Transverse colon (tissue), 4 donors: ENCODE results near the gene PCARE. TPM values are rescaled to one million over a fixed set of nuclear protein-coding genes. Genes with fewer than 3 reads are reported as not detected.

Source experiments
- DNase-seq: peaks from one replicate; pipeline ENCODE4 v3.0.0-alpha.2; 2019
- H3K27ac ChIP-seq, 4 donors: fragments of 200-600 bp; sonication (generic); 2 replicates each; pipeline ENCODE4 v1.5.1; 2016 to 2018; ENCODE audit warnings: inconsistent platforms in 4 of 4
- H3K27me3 ChIP-seq: fragments of 200-600 bp; sonication (generic); 2 replicates; pipeline ENCODE4 v1.5.1; 2017; ENCODE audit warnings: inconsistent platforms
- H3K36me3 ChIP-seq, 4 donors: fragments of 200-600 bp; sonication (generic); 2 replicates each; pipeline ENCODE4 v1.5.1; 2017 to 2019; ENCODE audit warnings: inconsistent platforms in 4 of 4
- H3K4me1 ChIP-seq, 4 donors: fragments of 200-600 bp; sonication (generic); 2 replicates each; pipeline ENCODE4 v1.5.1; 2017 to 2020; ENCODE audit warnings: inconsistent platforms in 4 of 4
- H3K4me3 ChIP-seq, 4 donors: fragments of 200-600 bp; sonication (generic); 1 replicate in 1 of 4; 2 replicates in 3 of 4; pipeline versions ENCODE4 v1.5.1 to v1.6.1; 2017 to 2019; ENCODE audit warnings: inconsistent platforms in 4 of 4
- H3K9me3 ChIP-seq, 2 donors: fragments of 200-600 bp; sonication (generic); 2 replicates each; pipeline ENCODE4 v1.5.1; 2017 to 2019; ENCODE audit warnings: inconsistent platforms in 2 of 2
- EP300 ChIP-seq: sonication (generic); formaldehyde crosslinking; IDR thresholded peaks from one replicate; pipeline ENCODE4 v1.6.1; 2017; ENCODE audit warnings: antibody characterized with exemption, low read depth
- POLR2A ChIP-seq: fragments of 450-650 bp; IDR thresholded peaks from one replicate; pipeline ENCODE4 v1.6.1; 2016; ENCODE audit warnings: antibody characterized with exemption, mild to moderate bottlenecking, moderate library complexity
- POLR2AphosphoS5 ChIP-seq, 3 donors: sonication (generic); formaldehyde crosslinking; IDR thresholded peaks; one replicate each; pipeline ENCODE4 v1.6.1; 2016; ENCODE audit warnings: antibody characterized with exemption in 3 of 3
- WGBS, 2 donors: methylation state at CpG; one replicate each; pipeline ENCODE4 v1.1.5; 2018; ENCODE audit warnings: low coverage in 1 of 2; 5-methylcytosine and 5-hydroxymethylcytosine counted together
- in situ Hi-C, 4 donors: fragments of 200-750 bp; cut with MboI; loops; one replicate each; pipeline versions ENCODE4 v1.15.0 to v1.15.1; 2017; ENCODE audit warnings: low sequenced_read_pairs in 3 of 4, low pct_ligation_motif_present in 1 of 4, low pct_unique_long_range_greater_than_20kb in 1 of 4
- intact Hi-C: fragments of 100-400 bp; cut with DNase I; formaldehyde crosslinking; loops from one replicate; pipeline ENCODE4 v1.15.1; 2023; ENCODE audit warnings: low total_unique reads
- total RNA-seq, 4 donors: library from RNA; depleted of rRNA; stranded (reverse); fragments of >200 nt; gene quantifications; one replicate each; pipeline ENCODE4 v1.1.0, GENCODE V29; 2016
- TF ChIP-seq, protein P1 (sequence below), 5 experiments: fragments of 200-600 bp in 3 of 5; fragments of 450-650 bp in 2 of 5; sonication (generic) in 3 of 5; IDR thresholded peaks; 1 replicate in 2 of 5; 2 replicates in 3 of 5; pipeline ENCODE4 v1.5.1; 2016 to 2017; ENCODE audit warnings: antibody characterized with exemption in 5 of 5, inconsistent platforms in 3 of 5, mild to moderate bottlenecking in 2 of 5, moderate library complexity in 1 of 5

PCARE gene
- total RNA-seq: under 1 TPM in 1 of 4 donors, not detected in 3; under 0.01 TPM

DNA sequence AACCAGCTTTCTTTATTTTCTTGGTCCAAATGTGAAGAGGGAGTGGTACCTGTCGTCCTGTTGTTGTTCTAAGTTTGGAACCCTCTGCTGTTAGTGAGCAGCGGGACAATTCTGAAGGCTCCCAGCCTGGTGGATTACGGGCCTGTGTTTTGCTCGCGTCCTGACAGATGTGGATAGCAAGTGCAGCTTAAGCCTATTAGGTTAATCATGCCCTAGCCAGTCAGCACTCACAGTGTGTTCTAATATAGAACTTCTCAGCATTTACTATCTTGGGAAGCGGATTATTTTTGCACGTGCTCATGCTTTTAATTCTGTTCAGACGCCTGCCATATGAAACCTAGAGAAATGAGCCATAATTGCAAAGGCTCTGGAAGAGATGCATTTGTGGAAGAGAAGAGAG lies at the start of gene PCARE:
TSS of gene PCARE (minus strand) at position 113 of the 400 bp plus-strand sequence. CDS start 262 bp downstream, outside the sequence.
- Histone ChIP-seq H3K4me1 (no peaks in the 10 kb centered on the region), H3K27ac (no peak within 1 kb of the TSS), H3K36me3 (no peaks in the 10 kb centered on the region), H3K27me3 (no peaks in the 10 kb centered on the region), H3K4me3 (no peak within 1 kb of the TSS), H3K9me3 (no peaks in the 10 kb centered on the region)
- DNase-seq: no peak
- in situ Hi-C loops (no loop called here), intact Hi-C loops (no loop called here)
- TF ChIP-seq, protein P1, sequence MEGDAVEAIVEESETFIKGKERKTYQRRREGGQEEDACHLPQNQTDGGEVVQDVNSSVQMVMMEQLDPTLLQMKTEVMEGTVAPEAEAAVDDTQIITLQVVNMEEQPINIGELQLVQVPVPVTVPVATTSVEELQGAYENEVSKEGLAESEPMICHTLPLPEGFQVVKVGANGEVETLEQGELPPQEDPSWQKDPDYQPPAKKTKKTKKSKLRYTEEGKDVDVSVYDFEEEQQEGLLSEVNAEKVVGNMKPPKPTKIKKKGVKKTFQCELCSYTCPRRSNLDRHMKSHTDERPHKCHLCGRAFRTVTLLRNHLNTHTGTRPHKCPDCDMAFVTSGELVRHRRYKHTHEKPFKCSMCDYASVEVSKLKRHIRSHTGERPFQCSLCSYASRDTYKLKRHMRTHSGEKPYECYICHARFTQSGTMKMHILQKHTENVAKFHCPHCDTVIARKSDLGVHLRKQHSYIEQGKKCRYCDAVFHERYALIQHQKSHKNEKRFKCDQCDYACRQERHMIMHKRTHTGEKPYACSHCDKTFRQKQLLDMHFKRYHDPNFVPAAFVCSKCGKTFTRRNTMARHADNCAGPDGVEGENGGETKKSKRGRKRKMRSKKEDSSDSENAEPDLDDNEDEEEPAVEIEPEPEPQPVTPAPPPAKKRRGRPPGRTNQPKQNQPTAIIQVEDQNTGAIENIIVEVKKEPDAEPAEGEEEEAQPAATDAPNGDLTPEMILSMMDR (IDR thresholded peaks at IDR 0.05): no peak
- TF ChIP-seq POLR2A (no peak), EP300 (no peak), POLR2AphosphoS5 (IDR thresholded peaks at IDR 0.05) (no peak)
- 75 to 89% methylated on average over 4 to 8 of the region's 8 CpGs for WGBS, 2 donors

DNA sequence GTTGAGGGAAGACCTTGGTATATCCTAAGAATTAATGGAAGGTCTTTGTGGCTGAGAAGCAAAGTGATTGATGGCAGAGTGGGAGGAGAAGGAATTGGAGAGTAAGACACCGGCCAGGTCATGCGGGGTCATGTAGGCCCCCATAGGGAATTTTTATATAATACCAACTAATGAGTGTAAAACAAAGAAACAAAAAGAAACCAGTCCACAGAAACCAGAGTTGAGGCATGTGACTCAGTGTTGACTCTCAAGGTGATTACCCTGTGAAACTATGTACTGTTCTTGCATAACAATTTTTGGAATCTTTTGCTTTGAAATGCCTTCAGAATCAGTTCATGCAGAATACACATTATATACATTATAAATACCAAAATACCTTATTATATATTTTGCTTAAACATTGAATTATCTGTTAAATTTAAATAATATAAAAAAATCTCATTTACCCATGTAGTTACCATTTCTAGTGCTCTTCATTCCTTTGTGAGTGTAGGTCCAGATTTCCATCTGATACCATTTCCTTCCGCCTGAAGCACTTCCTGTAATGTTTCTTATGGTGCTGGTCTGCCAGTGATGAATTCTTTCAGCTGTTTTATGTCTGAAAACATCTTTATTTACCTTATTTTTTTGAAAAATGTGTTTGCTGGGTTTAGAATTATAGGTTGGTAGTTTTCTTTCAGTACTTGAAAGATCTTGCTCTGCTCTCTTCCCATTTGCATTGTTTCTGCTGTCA lies 49.5 kb upstream of the PCARE start:
- Histone ChIP-seq H3K27ac (no peak overlapping the region), H3K36me3 (no peaks in the 10 kb centered on the region), H3K4me1 (peaks cover 0 to 18% (median 2%) of the 10 kb centered on the region in 4 donors), H3K4me3 (no peak overlapping the region), H3K27me3 (no peaks in the 10 kb centered on the region), H3K9me3 (no peaks in the 10 kb centered on the region)
- intact Hi-C loops (no loop called here), in situ Hi-C loops (no loop called here)
- WGBS, 2 donors: 87 to 90% methylated on average over 3 of the region's 3 CpGs
- TF ChIP-seq POLR2AphosphoS5 (IDR thresholded peaks at IDR 0.05): no peak
- TF ChIP-seq, protein P1 (IDR thresholded peaks at IDR 0.05): no peak
- TF ChIP-seq EP300: no peak
- TF ChIP-seq POLR2A: no peak
- DNase-seq: no peak

DNA sequence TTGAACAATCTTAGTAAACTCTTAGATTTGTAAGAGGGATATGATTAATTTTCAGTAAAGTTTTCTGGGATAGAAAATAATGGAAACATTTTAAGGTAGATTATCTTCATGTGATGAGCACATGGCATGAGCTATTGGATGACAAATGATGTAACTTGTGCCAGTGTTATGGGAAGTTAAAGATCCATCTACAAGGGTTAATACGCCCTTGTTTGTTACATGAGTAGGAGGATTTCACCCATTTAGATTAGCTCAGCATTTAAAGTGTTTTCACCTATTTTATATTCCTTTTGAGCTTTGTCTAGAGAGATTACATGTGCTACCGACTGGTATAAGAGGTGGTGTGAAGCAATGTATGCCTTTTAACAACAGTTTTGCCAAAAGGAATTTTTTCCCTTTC lies 46.5 kb upstream of the PCARE start:
- no peaks in the 10 kb centered on the region for H3K36me3 ChIP-seq
- H3K4me1 ChIP-seq: peaks cover 0 to 16% (median 5%) of the 10 kb centered on the region in 4 donors
- H3K9me3 ChIP-seq: no peaks in the 10 kb centered on the region
- no peak for TF ChIP-seq EP300
- TF ChIP-seq POLR2A: no peak
- TF ChIP-seq, protein P1 (IDR thresholded peaks at IDR 0.05): no peak
- TF ChIP-seq POLR2AphosphoS5 (IDR thresholded peaks at IDR 0.05): no peak
- no peak overlapping the region for H3K4me3 ChIP-seq
- 84 to 93% methylated on average over 2 of the region's 2 CpGs for WGBS, 2 donors
- intact Hi-C loops: no loop called here
- no peak overlapping the region for H3K27ac ChIP-seq
- in situ Hi-C loops: no loop called here
- no peaks in the 10 kb centered on the region for H3K27me3 ChIP-seq
- DNase-seq: no peak

DNA sequence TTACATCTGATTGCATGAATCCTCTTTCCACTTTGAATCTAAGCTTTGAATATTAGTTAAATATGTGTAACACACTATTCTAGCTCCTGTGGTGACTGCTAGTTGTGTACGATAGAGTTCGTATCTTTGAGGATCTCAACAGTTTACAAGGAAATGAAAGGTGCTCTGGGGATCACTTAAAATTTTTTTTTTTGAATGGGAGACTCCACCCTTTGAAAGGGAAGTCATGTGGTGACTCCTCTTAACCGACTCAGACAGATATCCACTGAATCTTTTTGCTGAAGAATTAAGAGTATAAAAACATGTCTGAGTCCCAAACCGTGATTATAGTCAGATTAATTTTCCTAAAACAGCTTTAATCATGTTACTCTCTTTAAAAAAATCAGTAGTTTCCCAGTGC lies 44.9 kb upstream of the PCARE start:
- WGBS, 2 donors: 51% methylated on average over 4 of the region's 4 CpGs
- Histone ChIP-seq H3K4me1 (peaks cover 0 to 20% (median 5%) of the 10 kb centered on the region in 4 donors), H3K4me3 (no peak overlapping the region), H3K27me3 (no peaks in the 10 kb centered on the region), H3K27ac (no peak overlapping the region), H3K9me3 (no peaks in the 10 kb centered on the region), H3K36me3 (no peaks in the 10 kb centered on the region)
- no peak for DNase-seq
- intact Hi-C loops (loop anchor here (10.0 kb wide), 1 partner anchor 134 kb away; the partner anchor contains the start of gene TOGARAM2), in situ Hi-C loops (no loop called here)
- TF ChIP-seq POLR2A (no peak), EP300 (no peak), POLR2AphosphoS5 (IDR thresholded peaks at IDR 0.05) (no peak)
- TF ChIP-seq, protein P1 (IDR thresholded peaks at IDR 0.05): no peak
